Neural cell (in vitro differentiated cells): ENCODE data around the gene CTLA4. TPM values are rescaled to one million over a fixed set of nuclear protein-coding genes. Genes with fewer than 3 reads are reported as not detected.

Experiments
- H2AFZ ChIP-seq: fragments of 200-600, 300-800 bp; sonication (generic), shearing (Covaris generic); 2 replicates; pipeline ENCODE4 v1.6.0; 2014; ENCODE audit warnings: low read depth, mild to moderate bottlenecking, antibody characterized with exemption, low read length, moderate library complexity
- H3F3A ChIP-seq: fragments of 200-600 bp; shearing (Covaris generic); 2 replicates; pipeline ENCODE4 v1.6.1; 2016; ENCODE audit warnings: mild to moderate bottlenecking, moderate library complexity, mixed read lengths, antibody characterized with exemption, low read length; ENCODE audit not compliant: insufficient read depth, poor library complexity, severe bottlenecking
- H3K27ac ChIP-seq: fragments of 200-600, 300-800 bp; sonication (generic), shearing (Covaris generic); 2 replicates; pipeline ENCODE4 v1.5.1; 2014; ENCODE audit warnings: mild to moderate bottlenecking, low read length, moderate library complexity
- H3K27me3 ChIP-seq: fragments of 300-800, 200-600 bp; sonication (generic), shearing (Covaris generic); 2 replicates; pipeline ENCODE4 v1.6.0; 2014; ENCODE audit warnings: mild to moderate bottlenecking, low read depth, low read length, moderate library complexity; ENCODE audit not compliant: insufficient read depth
- H3K36me3 ChIP-seq: fragments of 300-800, 200-600 bp; sonication (generic), shearing (Covaris generic); 2 replicates; pipeline ENCODE4 v1.5.1; 2014; ENCODE audit warnings: mild to moderate bottlenecking, antibody characterized with exemption, low read length, moderate library complexity; ENCODE audit not compliant: insufficient read depth
- H3K4me2 ChIP-seq: fragments of 300-800, 200-600 bp; sonication (generic), shearing (Covaris generic); 2 replicates; pipeline ENCODE4 v1.6.0; 2014; ENCODE audit warnings: mild to moderate bottlenecking, low read length
- H3K4me3 ChIP-seq: fragments of 300-800, 200-600 bp; sonication (generic), shearing (Covaris generic); 2 replicates; pipeline ENCODE4 v1.5.1; 2014; ENCODE audit warnings: mild to moderate bottlenecking, low read length, moderate library complexity
- H3K79me2 ChIP-seq: fragments of 200-600 bp; shearing (Covaris generic); replicated peaks from 2 replicates; pipeline ENCODE4 v1.6.0; 2014; ENCODE audit warnings: mild to moderate bottlenecking, low read length, moderate library complexity; ENCODE audit not compliant: insufficient read depth
- H3K9ac ChIP-seq: fragments of 300-800, 200-600 bp; sonication (generic), shearing (Covaris generic); 2 replicates; pipeline ENCODE4 v1.6.1; 2016; ENCODE audit warnings: mild to moderate bottlenecking, low read length, mixed read lengths
- H3K9me2 ChIP-seq: fragments of 200-600 bp; shearing (Covaris generic); 2 replicates; pipeline ENCODE4 v1.6.1; 2016; ENCODE audit warnings: mild to moderate bottlenecking, low read length, mixed read lengths; ENCODE audit not compliant: insufficient read depth
- H3K9me3 ChIP-seq: fragments of 200-600, 300-800 bp; sonication (generic), shearing (Covaris generic); 2 replicates; pipeline ENCODE4 v1.6.1; 2016; ENCODE audit warnings: mild to moderate bottlenecking, mixed run types, low read length, moderate library complexity, mixed read lengths
- H4K20me1 ChIP-seq: fragments of 200-600 bp; shearing (Covaris generic); 2 replicates; pipeline ENCODE4 v1.6.1; 2016; ENCODE audit warnings: mild to moderate bottlenecking, mixed run types; ENCODE audit not compliant: insufficient read depth
- CTCF ChIP-seq: fragments of 450-650 bp; IDR thresholded peaks from 2 replicates; pipeline ENCODE4 v1.5.1; 2014; ENCODE audit warnings: antibody characterized with exemption, mild to moderate bottlenecking, moderate library complexity; ENCODE audit not compliant: poor library complexity, severe bottlenecking
- EP300 ChIP-seq: fragments of 450-650 bp; conservative IDR thresholded peaks from 2 replicates; pipeline ENCODE4 v1.6.1; 2014; ENCODE audit warnings: antibody characterized with exemption, mild to moderate bottlenecking, moderate library complexity; ENCODE audit not compliant: poor library complexity, severe bottlenecking
- EZH2 ChIP-seq: fragments of 200-600, 300-800 bp; shearing (Covaris generic), sonication (generic); IDR thresholded peaks from 2 replicates; pipeline ENCODE4 v1.6.1; 2014; ENCODE audit warnings: antibody characterized with exemption, low read length, borderline replicate concordance, mild to moderate bottlenecking; ENCODE audit not compliant: insufficient read depth, poor library complexity, severe bottlenecking
- MXI1 ChIP-seq: fragments of 450-650 bp; conservative IDR thresholded peaks from 2 replicates; pipeline ENCODE4 v1.6.1; 2014; ENCODE audit warnings: antibody characterized with exemption, mild to moderate bottlenecking; ENCODE audit not compliant: poor library complexity, severe bottlenecking
- POLR2AphosphoS5 ChIP-seq: IDR thresholded peaks from 2 replicates; pipeline ENCODE4 v1.6.1; 2012
- RAD21 ChIP-seq: fragments of 450-650 bp; conservative IDR thresholded peaks from 2 replicates; pipeline ENCODE4 v1.6.1; 2014; ENCODE audit warnings: antibody characterized with exemption, mild to moderate bottlenecking, moderate library complexity
- REST ChIP-seq: IDR thresholded peaks from 2 replicates; pipeline ENCODE4 v1.6.1; 2012; ENCODE audit warnings: borderline replicate concordance
- SMC3 ChIP-seq: fragments of 450-650 bp; conservative IDR thresholded peaks from 2 replicates; pipeline ENCODE4 v1.6.1; 2014; ENCODE audit warnings: antibody characterized with exemption, mild to moderate bottlenecking, moderate library complexity; ENCODE audit not compliant: poor library complexity
- TAF1 ChIP-seq: IDR thresholded peaks from 2 replicates; pipeline ENCODE4 v1.6.1; 2012; ENCODE audit warnings: low read depth
- polyA plus RNA-seq: library from polyadenylated mRNA; depleted of rRNA; stranded (reverse); fragments of >200 nt; gene quantifications from 2 replicates; pipeline ENCODE4 v1.2.3, GENCODE V29; 2014

The CTLA4 gene
- polyA plus RNA-seq, 1 donor from 2014 or later, result not detected

GRCh38 chr2:203918264-203918663 is 50.7 kb downstream of the CTLA4 start:
- Histone ChIP-seq H3K27me3 (no peaks in the 10 kb centered on the region), H3K9ac (no peak overlapping the region), H3K9me3 (no peaks in the 10 kb centered on the region), H3K36me3 (no peaks in the 10 kb centered on the region), H3K9me2 (no peaks in the 10 kb centered on the region), H3K27ac (no peak overlapping the region), H3K79me2 (no peaks in the 10 kb centered on the region), H4K20me1 (no peaks in the 10 kb centered on the region), H3K4me2 (no peak overlapping the region), H3K4me3 (no peak overlapping the region), H2AFZ (no peak overlapping the region), H3F3A (no peaks in the 10 kb centered on the region)
- no peak for TF ChIP-seq TAF1
- TF ChIP-seq EP300, result no peak
- no peak for TF ChIP-seq POLR2AphosphoS5
- no peak for TF ChIP-seq EZH2
- TF ChIP-seq REST, result no peak
- no peak for TF ChIP-seq RAD21
- no peak for TF ChIP-seq CTCF
- no peak for TF ChIP-seq SMC3
- no peak for TF ChIP-seq MXI1

GRCh38 chr2:203918839-203919238 is 51.3 kb downstream of the CTLA4 start:
- Histone ChIP-seq H3K4me2 (no peak overlapping the region), H3F3A (no peaks in the 10 kb centered on the region), H3K9me2 (no peaks in the 10 kb centered on the region), H3K27me3 (no peaks in the 10 kb centered on the region), H3K9ac (no peak overlapping the region), H3K27ac (no peak overlapping the region), H3K36me3 (no peaks in the 10 kb centered on the region), H2AFZ (no peak overlapping the region), H4K20me1 (no peaks in the 10 kb centered on the region), H3K79me2 (no peaks in the 10 kb centered on the region), H3K9me3 (no peaks in the 10 kb centered on the region), H3K4me3 (no peak overlapping the region)
- TF ChIP-seq POLR2AphosphoS5 (no peak), TAF1 (no peak), CTCF (no peak), SMC3 (no peak)

Other genes with a start within 250 kb of the CTLA4 start
- not detected in 2 replicates for gene CD28, start 161.1 kb upstream of the CTLA4 start, polyA plus RNA-seq
- gene ICOS, start 69.0 kb downstream of the CTLA4 start, polyA plus RNA-seq, result not detected in 2 replicates